ENCODE data around the gene SLC22A13. TPM values are rescaled to one million over a fixed set of nuclear protein-coding genes. Genes with fewer than 3 reads are reported as not detected.

Gene SLC22A13
- total RNA-seq, 1 experiment from 2014 or later = 0.33 TPM

DNA sequence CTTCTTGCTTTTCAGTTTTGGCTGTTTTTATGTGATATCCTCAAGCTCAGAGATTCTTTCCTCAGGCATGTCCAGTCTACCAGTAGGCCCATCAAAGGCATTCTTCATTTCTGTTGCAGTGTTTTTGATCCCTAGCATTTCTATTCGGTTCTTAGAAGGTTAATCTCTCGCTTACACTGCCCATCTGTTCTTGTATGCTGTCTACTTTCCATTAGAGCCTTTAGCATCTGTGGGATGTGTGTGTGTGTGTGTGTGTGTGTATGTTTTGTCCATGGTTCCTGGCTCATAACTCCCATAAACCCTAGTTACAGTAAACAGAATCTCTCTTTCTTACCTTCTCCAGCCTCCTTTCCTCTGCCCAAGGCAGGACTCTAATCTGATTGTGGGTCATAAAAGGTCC, 5.1 kb upstream of the SLC22A13 start:
- no peak for TF ChIP-seq TCF7L2 (IDR thresholded peaks at IDR 0.05; ENCODE audit: low read depth, low read length)
- TF ChIP-seq SIN3A (IDR thresholded peaks at IDR 0.05; ENCODE audit: borderline replicate concordance, insufficient read depth, low read depth, low read length) = no peak
- TF ChIP-seq, protein P1, sequence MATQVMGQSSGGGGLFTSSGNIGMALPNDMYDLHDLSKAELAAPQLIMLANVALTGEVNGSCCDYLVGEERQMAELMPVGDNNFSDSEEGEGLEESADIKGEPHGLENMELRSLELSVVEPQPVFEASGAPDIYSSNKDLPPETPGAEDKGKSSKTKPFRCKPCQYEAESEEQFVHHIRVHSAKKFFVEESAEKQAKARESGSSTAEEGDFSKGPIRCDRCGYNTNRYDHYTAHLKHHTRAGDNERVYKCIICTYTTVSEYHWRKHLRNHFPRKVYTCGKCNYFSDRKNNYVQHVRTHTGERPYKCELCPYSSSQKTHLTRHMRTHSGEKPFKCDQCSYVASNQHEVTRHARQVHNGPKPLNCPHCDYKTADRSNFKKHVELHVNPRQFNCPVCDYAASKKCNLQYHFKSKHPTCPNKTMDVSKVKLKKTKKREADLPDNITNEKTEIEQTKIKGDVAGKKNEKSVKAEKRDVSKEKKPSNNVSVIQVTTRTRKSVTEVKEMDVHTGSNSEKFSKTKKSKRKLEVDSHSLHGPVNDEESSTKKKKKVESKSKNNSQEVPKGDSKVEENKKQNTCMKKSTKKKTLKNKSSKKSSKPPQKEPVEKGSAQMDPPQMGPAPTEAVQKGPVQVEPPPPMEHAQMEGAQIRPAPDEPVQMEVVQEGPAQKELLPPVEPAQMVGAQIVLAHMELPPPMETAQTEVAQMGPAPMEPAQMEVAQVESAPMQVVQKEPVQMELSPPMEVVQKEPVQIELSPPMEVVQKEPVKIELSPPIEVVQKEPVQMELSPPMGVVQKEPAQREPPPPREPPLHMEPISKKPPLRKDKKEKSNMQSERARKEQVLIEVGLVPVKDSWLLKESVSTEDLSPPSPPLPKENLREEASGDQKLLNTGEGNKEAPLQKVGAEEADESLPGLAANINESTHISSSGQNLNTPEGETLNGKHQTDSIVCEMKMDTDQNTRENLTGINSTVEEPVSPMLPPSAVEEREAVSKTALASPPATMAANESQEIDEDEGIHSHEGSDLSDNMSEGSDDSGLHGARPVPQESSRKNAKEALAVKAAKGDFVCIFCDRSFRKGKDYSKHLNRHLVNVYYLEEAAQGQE (IDR thresholded peaks at IDR 0.05; ENCODE audit: insufficient read depth in 1 of 2, low read depth in 2 of 2, low read length in 1 of 2) = no peak
- no peak for TF ChIP-seq POLR2AphosphoS5 (IDR thresholded peaks at IDR 0.05; ENCODE audit: low read depth, low read length)
- TF ChIP-seq, protein P2, sequence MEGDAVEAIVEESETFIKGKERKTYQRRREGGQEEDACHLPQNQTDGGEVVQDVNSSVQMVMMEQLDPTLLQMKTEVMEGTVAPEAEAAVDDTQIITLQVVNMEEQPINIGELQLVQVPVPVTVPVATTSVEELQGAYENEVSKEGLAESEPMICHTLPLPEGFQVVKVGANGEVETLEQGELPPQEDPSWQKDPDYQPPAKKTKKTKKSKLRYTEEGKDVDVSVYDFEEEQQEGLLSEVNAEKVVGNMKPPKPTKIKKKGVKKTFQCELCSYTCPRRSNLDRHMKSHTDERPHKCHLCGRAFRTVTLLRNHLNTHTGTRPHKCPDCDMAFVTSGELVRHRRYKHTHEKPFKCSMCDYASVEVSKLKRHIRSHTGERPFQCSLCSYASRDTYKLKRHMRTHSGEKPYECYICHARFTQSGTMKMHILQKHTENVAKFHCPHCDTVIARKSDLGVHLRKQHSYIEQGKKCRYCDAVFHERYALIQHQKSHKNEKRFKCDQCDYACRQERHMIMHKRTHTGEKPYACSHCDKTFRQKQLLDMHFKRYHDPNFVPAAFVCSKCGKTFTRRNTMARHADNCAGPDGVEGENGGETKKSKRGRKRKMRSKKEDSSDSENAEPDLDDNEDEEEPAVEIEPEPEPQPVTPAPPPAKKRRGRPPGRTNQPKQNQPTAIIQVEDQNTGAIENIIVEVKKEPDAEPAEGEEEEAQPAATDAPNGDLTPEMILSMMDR (IDR thresholded peaks at IDR 0.05) = no peak
- no peak overlapping the region for H3K4me3 ChIP-seq (ENCODE audit: low read depth in 2 of 2, low read length in 2 of 2)
- no peaks in the 10 kb centered on the region for H3K9me3 ChIP-seq (ENCODE audit: control insufficient read depth, insufficient read depth, low read depth, low read length)
- H3K27ac ChIP-seq (ENCODE audit: low read length) = no peak overlapping the region
- BruUV-seq (replicated peaks) = no TSS peak
- ChIA-PET POLR2A (no interaction called here), CTCF (no interaction called here)
- no peaks in the 10 kb centered on the region for H3K27me3 ChIP-seq (ENCODE audit: control insufficient read depth, insufficient read depth, low read length)
- no peaks in the 10 kb centered on the region for H3K36me3 ChIP-seq (ENCODE audit: control insufficient read depth, insufficient read depth, low read length)
- no peak for DNase-seq (ENCODE audit: low read depth, low spot score)
- intact Hi-C loops (cut with micrococcal nuclease; ENCODE audit: unreplicated experiment) (no loop called here), in situ Hi-C loops (cut with HindIII; ENCODE audit: low pct_unique_long_range_greater_than_20kb, low sequenced_read_pairs) (no loop called here)
- H3K4me1 ChIP-seq (ENCODE audit: control insufficient read depth, insufficient read depth, low read length) = no peaks in the 10 kb centered on the region
- ATAC-seq = no peak

DNA sequence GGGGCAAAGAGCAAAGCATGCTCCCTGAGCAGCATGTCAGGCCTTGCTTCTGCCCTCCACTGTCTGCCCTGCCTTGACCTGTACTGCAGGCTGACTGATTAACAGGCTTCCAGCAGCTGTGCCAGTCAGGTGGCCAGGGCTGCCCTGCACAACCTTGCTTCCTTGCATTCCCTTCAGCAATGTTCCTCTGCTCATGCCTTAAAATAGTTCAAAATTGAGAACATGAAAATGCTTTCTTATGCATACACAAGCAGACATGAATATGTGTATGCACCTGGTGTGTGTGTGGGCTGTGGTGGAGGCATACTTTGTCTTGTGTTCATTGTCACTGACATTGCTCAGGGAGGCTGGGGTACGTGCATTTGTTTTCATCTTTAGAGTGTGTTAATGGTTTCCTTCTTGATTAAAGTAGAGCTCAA, 1.2 kb upstream of the SLC22A13 start:
- ATAC-seq (no peak), DNase-seq (ENCODE audit: low read depth, low spot score) (no peak)
- TF ChIP-seq, protein P2 (IDR thresholded peaks at IDR 0.05) = no peak
- TF ChIP-seq, protein P1 (IDR thresholded peaks at IDR 0.05; ENCODE audit: insufficient read depth in 1 of 2, low read depth in 2 of 2, low read length in 1 of 2) = no peak
- no peak for TF ChIP-seq TCF7L2 (IDR thresholded peaks at IDR 0.05; ENCODE audit: low read depth, low read length)
- Histone ChIP-seq H3K4me1 (ENCODE audit: control insufficient read depth, insufficient read depth, low read length) (no peaks in the 10 kb centered on the region), H3K9me3 (ENCODE audit: control insufficient read depth, insufficient read depth, low read depth, low read length) (no peaks in the 10 kb centered on the region), H3K4me3 (ENCODE audit: low read depth in 2 of 2, low read length in 2 of 2) (no peak overlapping the region), H3K27ac (ENCODE audit: low read length) (no peak overlapping the region), H3K36me3 (ENCODE audit: control insufficient read depth, insufficient read depth, low read length) (no peaks in the 10 kb centered on the region), H3K27me3 (ENCODE audit: control insufficient read depth, insufficient read depth, low read length) (no peaks in the 10 kb centered on the region)
- ChIA-PET POLR2A (no interaction called here), CTCF (no interaction called here)
- in situ Hi-C loops (cut with HindIII; ENCODE audit: low pct_unique_long_range_greater_than_20kb, low sequenced_read_pairs) = no loop called here
- no TSS peak for BruUV-seq (replicated peaks)
- intact Hi-C loops (cut with micrococcal nuclease; ENCODE audit: unreplicated experiment) = no loop called here
